HCT116 (cell line): ENCODE measurements around the gene CDC14A. TPM values are rescaled to one million over a fixed set of nuclear protein-coding genes. Genes with fewer than 3 reads are reported as not detected.

ENCODE experiments used
- ATAC-seq: fragments of 200-7000 bp; cut with Tn5 transposase; 2 replicates; pipeline ENCODE4 v1.9.1; 2020; ENCODE audit warnings: mild to moderate bottlenecking, moderate library complexity
- BruUV-seq: library from RNA; stranded (reverse); fragments of 400-500 nt; replicated peaks from 2 replicates; lab custom pipeline; 2021; lab: Mats Ljungman, UMichigan
- CTCF ChIA-PET: fragments of 300-600 bp; sonication (Branson Sonifier 250); formaldehyde crosslinking; loops from one replicate; lab custom pipeline; 2021; ENCODE audit warnings: antibody characterized with exemption; lab: Charles Lee
- POLR2A ChIA-PET: fragments of 300-600, 350-600 bp; sonication (Branson Sonifier 250); formaldehyde crosslinking; loops from one replicate; lab custom pipeline; 2021; ENCODE audit warnings: antibody characterized with exemption; lab: Charles Lee
- RAD21 ChIA-PET, 2 experiments: fragments of 300-600 bp; sonication (Branson Sonifier 250); formaldehyde crosslinking; loops; one replicate each; lab custom pipeline; 2023; ENCODE audit warnings: low total read pairs in 2 of 2; ENCODE audit not compliant: uncharacterized antibody in 2 of 2, unreplicated experiment in 2 of 2, low non-redundant PET in 1 of 2; lab: Charles Lee
- DNase-seq: peaks from one replicate; pipeline ENCODE4 v3.0.0-alpha.2; 2010; ENCODE audit warnings: low read depth, low spot score
- H2AFZ ChIP-seq: fragments of 200-600 bp; shearing (Covaris generic), sonication (generic); 2 replicates; pipeline ENCODE4 v1.6.1; 2017; ENCODE audit warnings: low read depth, mixed run types, mixed read lengths, antibody characterized with exemption, low read length; ENCODE audit not compliant: poor library complexity, severe bottlenecking
- H3K27ac ChIP-seq: 2 replicates; pipeline ENCODE4 v1.5.1; 2012; ENCODE audit warnings: low read depth, low read length
- H3K27me3 ChIP-seq: fragments of 200-600 bp; sonication (generic); 2 replicates; pipeline ENCODE4 v1.6.1; 2016; ENCODE audit warnings: mixed run types, low read length, mixed read lengths; ENCODE audit not compliant: insufficient read depth
- H3K36me3 ChIP-seq, 2 experiments: fragments of 200-500 bp in 1 of 2; fragments of 200-600 bp in 1 of 2; sonication (Bioruptor generic) in 1 of 2; sonication (generic) in 1 of 2; 2 replicates each; pipeline versions ENCODE4 v1.5.1 to v1.6.1; 2014 to 2016; ENCODE audit warnings: low read length in 2 of 2, inconsistent platforms in 1 of 2, mixed read lengths in 1 of 2, mixed run types in 1 of 2; ENCODE audit not compliant: insufficient read depth in 2 of 2, control insufficient read depth in 1 of 2
- H3K4me1 ChIP-seq, 2 experiments: fragments of 200-600 bp in 1 of 2; sonication (generic) in 1 of 2; 2 replicates each; pipeline versions ENCODE4 v1.5.1 to v1.6.1; 2012 to 2017; ENCODE audit warnings: low read length in 2 of 2, inconsistent platforms in 1 of 2, mild to moderate bottlenecking in 1 of 2, mixed read lengths in 1 of 2, mixed run types in 1 of 2, moderate library complexity in 1 of 2; ENCODE audit not compliant: insufficient read depth in 2 of 2, control insufficient read depth in 1 of 2
- H3K4me2 ChIP-seq: fragments of 200-600 bp; sonication (generic); 2 replicates; pipeline ENCODE4 v1.6.1; 2017; ENCODE audit warnings: mixed run types, low read length, mixed read lengths
- H3K4me3 ChIP-seq, 2 experiments: fragments of 200-600 bp in 1 of 2; sonication (generic) in 1 of 2; replicated peaks in 1 of 2; 2 replicates each; pipeline ENCODE4 v1.5.1; 2011 to 2016; ENCODE audit warnings: low read length in 2 of 2, control low read depth in 1 of 2, low read depth in 1 of 2, mild to moderate bottlenecking in 1 of 2, mixed read lengths in 1 of 2, mixed run types in 1 of 2
- H3K79me2 ChIP-seq: fragments of 200-600 bp; sonication (generic); 2 replicates; pipeline ENCODE4 v1.6.1; 2017; ENCODE audit warnings: mild to moderate bottlenecking, mixed run types, low read length, moderate library complexity, mixed read lengths; ENCODE audit not compliant: insufficient read depth
- H3K9ac ChIP-seq: fragments of 200-600 bp; sonication (generic); 2 replicates; pipeline ENCODE4 v1.6.1; 2016; ENCODE audit warnings: low read length, mixed read lengths
- H3K9me2 ChIP-seq: fragments of 200-600 bp; sonication (generic), shearing (Covaris generic); 2 replicates; pipeline ENCODE4 v1.6.1; 2017; ENCODE audit warnings: mixed run types, mild to moderate bottlenecking, moderate library complexity; ENCODE audit not compliant: insufficient read depth
- H3K9me3 ChIP-seq, 2 experiments: fragments of 200-500 bp in 1 of 2; fragments of 200-600 bp in 1 of 2; sonication (Bioruptor generic) in 1 of 2; sonication (generic) in 1 of 2; 2 replicates each; pipeline ENCODE4 v1.6.1; 2014 to 2017; ENCODE audit warnings: low read length in 2 of 2, mixed read lengths in 2 of 2, inconsistent platforms in 1 of 2, low read depth in 1 of 2, mild to moderate bottlenecking in 1 of 2, mixed run types in 1 of 2, moderate library complexity in 1 of 2; ENCODE audit not compliant: control insufficient read depth in 1 of 2, insufficient read depth in 1 of 2
- H4K20me1 ChIP-seq: fragments of 200-600 bp; sonication (generic), shearing (Covaris generic); 2 replicates; pipeline ENCODE4 v1.6.1; 2017; ENCODE audit warnings: mixed run types, mild to moderate bottlenecking, moderate library complexity; ENCODE audit not compliant: insufficient read depth
- CBX3 ChIP-seq: IDR thresholded peaks from 2 replicates; pipeline ENCODE4 v1.6.1; 2012; ENCODE audit warnings: low read depth
- CEBPB ChIP-seq: IDR thresholded peaks from 2 replicates; pipeline ENCODE4 v1.6.1; 2012; ENCODE audit warnings: low read depth
- EGR1 ChIP-seq: IDR thresholded peaks from 2 replicates; pipeline ENCODE4 v1.6.1; 2012; ENCODE audit warnings: low read depth
- EZH2 ChIP-seq: fragments of 200-600 bp; sonication (generic); IDR thresholded peaks from 2 replicates; pipeline ENCODE4 v1.6.1; 2017; ENCODE audit warnings: antibody characterized with exemption, mixed run types
- EZH2phosphoT487 ChIP-seq: fragments of 200-600 bp; IDR thresholded peaks from 2 replicates; pipeline ENCODE4 v1.6.1; 2018; ENCODE audit warnings: antibody characterized with exemption, borderline replicate concordance
- FOSL1 ChIP-seq: IDR thresholded peaks from 2 replicates; pipeline ENCODE4 v1.6.1; 2012; ENCODE audit warnings: low read depth
- JUND ChIP-seq: IDR thresholded peaks from 2 replicates; pipeline ENCODE4 v1.6.1; 2012
- POLR2AphosphoS5 ChIP-seq: IDR thresholded peaks from 2 replicates; pipeline ENCODE4 v1.6.1; 2011; ENCODE audit warnings: mild to moderate bottlenecking, low read depth, low read length, moderate library complexity
- SP1 ChIP-seq: IDR thresholded peaks from 2 replicates; pipeline ENCODE4 v1.6.1; 2012; ENCODE audit warnings: low read depth
- SRF ChIP-seq: IDR thresholded peaks from 2 replicates; pipeline ENCODE4 v1.6.1; 2012; ENCODE audit warnings: low read depth
- TCF7L2 ChIP-seq: IDR thresholded peaks from 2 replicates; pipeline ENCODE4 v1.7.0; 2011; ENCODE audit warnings: borderline replicate concordance, inconsistent platforms; ENCODE audit not compliant: insufficient read depth, insufficient read length; ENCODE audit errors: extremely low read depth
- ZFX ChIP-seq: fragments of 450-650 bp; IDR thresholded peaks from 2 replicates; pipeline ENCODE4 v1.6.1; 2017
- ZNF274 ChIP-seq: fragments of 200-500 bp; sonication (Bioruptor generic); IDR thresholded peaks from 2 replicates; pipeline ENCODE4 v1.6.1; 2014; ENCODE audit warnings: mild to moderate bottlenecking, low read depth, low read length, inconsistent platforms
- intact Hi-C: fragments of 100-400 bp; cut with micrococcal nuclease; formaldehyde crosslinking; loops from 2 replicates; pipeline ENCODE4 v1.10.0; 2022
- total RNA-seq: library from RNA; stranded (reverse); gene quantifications from one replicate; pipeline ENCODE4 v1.2.1, GENCODE V29; 2021; ENCODE audit not compliant: unreplicated experiment
- TF ChIP-seq, protein P1 (sequence below): IDR thresholded peaks from 2 replicates; pipeline ENCODE4 v1.6.1; 2012
- TF ChIP-seq, protein P2 (sequence below): IDR thresholded peaks from 2 replicates; pipeline ENCODE4 v1.6.1; 2012; ENCODE audit warnings: low read depth
- TF ChIP-seq, protein P3 (sequence below): IDR thresholded peaks from 2 replicates; pipeline ENCODE4 v1.6.1; 2011; ENCODE audit warnings: mild to moderate bottlenecking, low read length, moderate library complexity; ENCODE audit not compliant: insufficient replicate concordance; ENCODE audit errors: extremely low read depth
- TF ChIP-seq, protein P4 (sequence below), 3 experiments: fragments of 200-600 bp in 1 of 3; sonication (generic) in 1 of 3; IDR thresholded peaks in 2 of 3; conservative IDR thresholded peaks in 1 of 3; 2 replicates each; pipeline ENCODE4 v1.5.1; 2012 to 2017; ENCODE audit warnings: low read depth in 2 of 3, low read length in 2 of 3, antibody characterized with exemption in 1 of 3, borderline replicate concordance in 1 of 3, control low read depth in 1 of 3, mild to moderate bottlenecking in 1 of 3, mixed read lengths in 1 of 3, mixed run types in 1 of 3, moderate library complexity in 1 of 3; ENCODE audit not compliant: insufficient read depth in 1 of 3

CDC14A gene
- total RNA-seq, 1 experiment from 2014 or later: 5.1 TPM

DNA sequence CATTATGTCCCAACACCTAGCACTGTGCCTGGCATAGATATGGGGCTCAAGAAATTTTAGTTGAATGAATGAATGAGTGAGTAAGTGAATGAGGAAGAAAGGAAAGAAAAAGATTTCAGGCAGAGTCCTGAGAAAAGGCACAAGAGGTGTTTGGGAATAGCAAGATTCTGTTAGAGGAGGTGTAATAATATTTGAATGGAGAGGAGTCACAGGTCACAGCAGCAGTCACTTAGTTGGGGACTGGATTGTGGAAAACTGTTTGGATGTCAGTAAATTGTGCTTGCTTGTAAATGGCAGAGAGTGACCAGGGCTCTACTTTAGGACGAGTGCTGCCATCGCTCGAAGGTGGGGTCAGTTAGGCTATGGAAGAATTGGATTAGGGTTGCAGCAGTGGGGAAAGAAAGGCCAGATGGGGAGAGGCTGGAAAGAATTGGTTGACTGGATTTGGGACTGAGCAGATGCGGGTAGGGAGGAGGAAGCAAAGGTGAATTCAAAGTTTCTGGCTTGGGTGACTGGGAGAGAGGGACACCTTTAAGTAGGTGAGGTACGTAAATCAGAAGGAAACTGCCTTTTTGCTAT is 9.3 kb downstream of the CDC14A start:
- Histone ChIP-seq H3K4me2 (no peak overlapping the region), H3K9me3 (no peaks in the 10 kb centered on the region), H3K9ac (no peak overlapping the region), H3K9me2 (no peaks in the 10 kb centered on the region), H3K27ac (no peak overlapping the region), H4K20me1 (no peaks in the 10 kb centered on the region), H3K27me3 (no peaks in the 10 kb centered on the region), H2AFZ (no peak overlapping the region), H3K4me1 (peaks cover 14 to 23% of the 10 kb centered on the region in 2 experiments; a peak in 3 of 4 replicates), H3K36me3 (no peaks in the 10 kb centered on the region), H3K4me3 (no peak overlapping the region), H3K79me2 (no peaks in the 10 kb centered on the region)
- ChIA-PET POLR2A (no interaction called here), RAD21 (no interaction called here), CTCF (no interaction called here)
- intact Hi-C loops: no loop called here
- no peak for TF ChIP-seq ZNF274
- TF ChIP-seq CEBPB: no peak
- TF ChIP-seq, protein P1, sequence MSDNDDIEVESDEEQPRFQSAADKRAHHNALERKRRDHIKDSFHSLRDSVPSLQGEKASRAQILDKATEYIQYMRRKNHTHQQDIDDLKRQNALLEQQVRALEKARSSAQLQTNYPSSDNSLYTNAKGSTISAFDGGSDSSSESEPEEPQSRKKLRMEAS: no peak
- no peak for TF ChIP-seq EZH2
- no peak for TF ChIP-seq JUND
- TF ChIP-seq EZH2phosphoT487: no peak
- TF ChIP-seq, protein P2, sequence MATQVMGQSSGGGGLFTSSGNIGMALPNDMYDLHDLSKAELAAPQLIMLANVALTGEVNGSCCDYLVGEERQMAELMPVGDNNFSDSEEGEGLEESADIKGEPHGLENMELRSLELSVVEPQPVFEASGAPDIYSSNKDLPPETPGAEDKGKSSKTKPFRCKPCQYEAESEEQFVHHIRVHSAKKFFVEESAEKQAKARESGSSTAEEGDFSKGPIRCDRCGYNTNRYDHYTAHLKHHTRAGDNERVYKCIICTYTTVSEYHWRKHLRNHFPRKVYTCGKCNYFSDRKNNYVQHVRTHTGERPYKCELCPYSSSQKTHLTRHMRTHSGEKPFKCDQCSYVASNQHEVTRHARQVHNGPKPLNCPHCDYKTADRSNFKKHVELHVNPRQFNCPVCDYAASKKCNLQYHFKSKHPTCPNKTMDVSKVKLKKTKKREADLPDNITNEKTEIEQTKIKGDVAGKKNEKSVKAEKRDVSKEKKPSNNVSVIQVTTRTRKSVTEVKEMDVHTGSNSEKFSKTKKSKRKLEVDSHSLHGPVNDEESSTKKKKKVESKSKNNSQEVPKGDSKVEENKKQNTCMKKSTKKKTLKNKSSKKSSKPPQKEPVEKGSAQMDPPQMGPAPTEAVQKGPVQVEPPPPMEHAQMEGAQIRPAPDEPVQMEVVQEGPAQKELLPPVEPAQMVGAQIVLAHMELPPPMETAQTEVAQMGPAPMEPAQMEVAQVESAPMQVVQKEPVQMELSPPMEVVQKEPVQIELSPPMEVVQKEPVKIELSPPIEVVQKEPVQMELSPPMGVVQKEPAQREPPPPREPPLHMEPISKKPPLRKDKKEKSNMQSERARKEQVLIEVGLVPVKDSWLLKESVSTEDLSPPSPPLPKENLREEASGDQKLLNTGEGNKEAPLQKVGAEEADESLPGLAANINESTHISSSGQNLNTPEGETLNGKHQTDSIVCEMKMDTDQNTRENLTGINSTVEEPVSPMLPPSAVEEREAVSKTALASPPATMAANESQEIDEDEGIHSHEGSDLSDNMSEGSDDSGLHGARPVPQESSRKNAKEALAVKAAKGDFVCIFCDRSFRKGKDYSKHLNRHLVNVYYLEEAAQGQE: no peak
- TF ChIP-seq, protein P3, sequence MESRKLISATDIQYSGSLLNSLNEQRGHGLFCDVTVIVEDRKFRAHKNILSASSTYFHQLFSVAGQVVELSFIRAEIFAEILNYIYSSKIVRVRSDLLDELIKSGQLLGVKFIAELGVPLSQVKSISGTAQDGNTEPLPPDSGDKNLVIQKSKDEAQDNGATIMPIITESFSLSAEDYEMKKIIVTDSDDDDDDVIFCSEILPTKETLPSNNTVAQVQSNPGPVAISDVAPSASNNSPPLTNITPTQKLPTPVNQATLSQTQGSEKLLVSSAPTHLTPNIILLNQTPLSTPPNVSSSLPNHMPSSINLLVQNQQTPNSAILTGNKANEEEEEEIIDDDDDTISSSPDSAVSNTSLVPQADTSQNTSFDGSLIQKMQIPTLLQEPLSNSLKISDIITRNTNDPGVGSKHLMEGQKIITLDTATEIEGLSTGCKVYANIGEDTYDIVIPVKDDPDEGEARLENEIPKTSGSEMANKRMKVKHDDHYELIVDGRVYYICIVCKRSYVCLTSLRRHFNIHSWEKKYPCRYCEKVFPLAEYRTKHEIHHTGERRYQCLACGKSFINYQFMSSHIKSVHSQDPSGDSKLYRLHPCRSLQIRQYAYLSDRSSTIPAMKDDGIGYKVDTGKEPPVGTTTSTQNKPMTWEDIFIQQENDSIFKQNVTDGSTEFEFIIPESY: no peak
- no peak for TF ChIP-seq EGR1
- TF ChIP-seq TCF7L2: no peak
- no peak for TF ChIP-seq FOSL1
- TF ChIP-seq, protein P4, sequence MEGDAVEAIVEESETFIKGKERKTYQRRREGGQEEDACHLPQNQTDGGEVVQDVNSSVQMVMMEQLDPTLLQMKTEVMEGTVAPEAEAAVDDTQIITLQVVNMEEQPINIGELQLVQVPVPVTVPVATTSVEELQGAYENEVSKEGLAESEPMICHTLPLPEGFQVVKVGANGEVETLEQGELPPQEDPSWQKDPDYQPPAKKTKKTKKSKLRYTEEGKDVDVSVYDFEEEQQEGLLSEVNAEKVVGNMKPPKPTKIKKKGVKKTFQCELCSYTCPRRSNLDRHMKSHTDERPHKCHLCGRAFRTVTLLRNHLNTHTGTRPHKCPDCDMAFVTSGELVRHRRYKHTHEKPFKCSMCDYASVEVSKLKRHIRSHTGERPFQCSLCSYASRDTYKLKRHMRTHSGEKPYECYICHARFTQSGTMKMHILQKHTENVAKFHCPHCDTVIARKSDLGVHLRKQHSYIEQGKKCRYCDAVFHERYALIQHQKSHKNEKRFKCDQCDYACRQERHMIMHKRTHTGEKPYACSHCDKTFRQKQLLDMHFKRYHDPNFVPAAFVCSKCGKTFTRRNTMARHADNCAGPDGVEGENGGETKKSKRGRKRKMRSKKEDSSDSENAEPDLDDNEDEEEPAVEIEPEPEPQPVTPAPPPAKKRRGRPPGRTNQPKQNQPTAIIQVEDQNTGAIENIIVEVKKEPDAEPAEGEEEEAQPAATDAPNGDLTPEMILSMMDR (IDR thresholded peaks at IDR 0.05 in 2 of 3, conservative IDR thresholded peaks at IDR 0.05 in 1 of 3; ENCODE audit: borderline replicate concordance in 1 of 3, insufficient read depth in 1 of 3, low read depth in 2 of 3, low read length in 2 of 3): no peak
- no peak for TF ChIP-seq SRF
- no peak for TF ChIP-seq SP1
- TF ChIP-seq POLR2AphosphoS5: no peak
- no peak for TF ChIP-seq CBX3
- no peak for TF ChIP-seq ZFX
- DNase-seq: no peak
- ATAC-seq: no peak
- BruUV-seq: no TSS peak
